ENCODE data around the gene LIN28A.

Gene LIN28A

DNA sequence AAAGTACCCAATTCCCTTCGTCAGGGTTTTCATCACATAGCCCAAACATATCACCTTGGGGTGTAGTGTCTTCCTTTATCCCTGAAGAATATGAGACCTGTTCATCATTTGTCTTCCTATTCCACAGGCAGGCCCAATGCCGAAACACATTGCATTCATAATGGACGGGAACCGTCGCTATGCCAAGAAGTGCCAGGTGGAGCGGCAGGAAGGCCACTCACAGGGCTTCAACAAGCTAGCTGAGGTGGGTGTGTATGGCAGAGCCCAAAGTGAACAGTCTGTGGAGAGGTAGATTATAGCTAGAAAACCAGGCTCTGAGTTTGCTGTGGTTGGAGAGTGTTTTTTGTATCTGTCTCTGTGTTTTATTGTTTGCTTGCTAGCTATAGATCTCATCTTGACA, 27.4 kb downstream of the LIN28A start:
- TF ChIP-seq, protein P1, sequence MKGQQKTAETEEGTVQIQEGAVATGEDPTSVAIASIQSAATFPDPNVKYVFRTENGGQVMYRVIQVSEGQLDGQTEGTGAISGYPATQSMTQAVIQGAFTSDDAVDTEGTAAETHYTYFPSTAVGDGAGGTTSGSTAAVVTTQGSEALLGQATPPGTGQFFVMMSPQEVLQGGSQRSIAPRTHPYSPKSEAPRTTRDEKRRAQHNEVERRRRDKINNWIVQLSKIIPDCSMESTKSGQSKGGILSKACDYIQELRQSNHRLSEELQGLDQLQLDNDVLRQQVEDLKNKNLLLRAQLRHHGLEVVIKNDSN (IDR thresholded peaks at IDR 0.05): no peak
- no peak for TF ChIP-seq CEBPB (IDR thresholded peaks at IDR 0.05)
- TF ChIP-seq CREB1 (IDR thresholded peaks at IDR 0.05; ENCODE audit: low read depth): no peak
- no peak for TF ChIP-seq NFIC (IDR thresholded peaks at IDR 0.05)
- no peak for TF ChIP-seq EGR1 (IDR thresholded peaks at IDR 0.05)

DNA sequence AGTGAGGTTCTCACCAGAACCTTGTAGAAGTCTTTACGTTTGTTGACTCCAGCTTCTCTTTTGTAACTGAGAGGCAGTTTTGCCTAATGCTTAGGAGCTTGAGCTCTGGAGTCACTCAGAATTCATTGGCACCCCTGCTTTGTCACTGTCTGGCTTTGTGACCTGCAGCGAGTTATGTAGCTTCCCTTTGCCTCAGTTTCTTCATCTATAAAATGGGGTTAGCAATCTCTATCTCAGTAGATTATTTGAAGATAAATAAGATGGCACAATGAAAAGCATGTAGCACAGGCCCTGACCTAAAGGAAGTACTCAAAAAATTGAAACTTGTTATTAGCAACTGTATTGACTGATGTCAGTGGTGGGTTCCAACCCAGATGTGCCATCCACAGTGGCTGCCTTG, 29.6 kb downstream of the LIN28A start:
- TF ChIP-seq, protein P2, sequence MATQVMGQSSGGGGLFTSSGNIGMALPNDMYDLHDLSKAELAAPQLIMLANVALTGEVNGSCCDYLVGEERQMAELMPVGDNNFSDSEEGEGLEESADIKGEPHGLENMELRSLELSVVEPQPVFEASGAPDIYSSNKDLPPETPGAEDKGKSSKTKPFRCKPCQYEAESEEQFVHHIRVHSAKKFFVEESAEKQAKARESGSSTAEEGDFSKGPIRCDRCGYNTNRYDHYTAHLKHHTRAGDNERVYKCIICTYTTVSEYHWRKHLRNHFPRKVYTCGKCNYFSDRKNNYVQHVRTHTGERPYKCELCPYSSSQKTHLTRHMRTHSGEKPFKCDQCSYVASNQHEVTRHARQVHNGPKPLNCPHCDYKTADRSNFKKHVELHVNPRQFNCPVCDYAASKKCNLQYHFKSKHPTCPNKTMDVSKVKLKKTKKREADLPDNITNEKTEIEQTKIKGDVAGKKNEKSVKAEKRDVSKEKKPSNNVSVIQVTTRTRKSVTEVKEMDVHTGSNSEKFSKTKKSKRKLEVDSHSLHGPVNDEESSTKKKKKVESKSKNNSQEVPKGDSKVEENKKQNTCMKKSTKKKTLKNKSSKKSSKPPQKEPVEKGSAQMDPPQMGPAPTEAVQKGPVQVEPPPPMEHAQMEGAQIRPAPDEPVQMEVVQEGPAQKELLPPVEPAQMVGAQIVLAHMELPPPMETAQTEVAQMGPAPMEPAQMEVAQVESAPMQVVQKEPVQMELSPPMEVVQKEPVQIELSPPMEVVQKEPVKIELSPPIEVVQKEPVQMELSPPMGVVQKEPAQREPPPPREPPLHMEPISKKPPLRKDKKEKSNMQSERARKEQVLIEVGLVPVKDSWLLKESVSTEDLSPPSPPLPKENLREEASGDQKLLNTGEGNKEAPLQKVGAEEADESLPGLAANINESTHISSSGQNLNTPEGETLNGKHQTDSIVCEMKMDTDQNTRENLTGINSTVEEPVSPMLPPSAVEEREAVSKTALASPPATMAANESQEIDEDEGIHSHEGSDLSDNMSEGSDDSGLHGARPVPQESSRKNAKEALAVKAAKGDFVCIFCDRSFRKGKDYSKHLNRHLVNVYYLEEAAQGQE (IDR thresholded peaks at IDR 0.05; ENCODE audit: low read depth): no peak
- TF ChIP-seq ZBTB7A (IDR thresholded peaks at IDR 0.05; ENCODE audit: low read depth) (no peak), NFIC (IDR thresholded peaks at IDR 0.05) (no peak)

DNA sequence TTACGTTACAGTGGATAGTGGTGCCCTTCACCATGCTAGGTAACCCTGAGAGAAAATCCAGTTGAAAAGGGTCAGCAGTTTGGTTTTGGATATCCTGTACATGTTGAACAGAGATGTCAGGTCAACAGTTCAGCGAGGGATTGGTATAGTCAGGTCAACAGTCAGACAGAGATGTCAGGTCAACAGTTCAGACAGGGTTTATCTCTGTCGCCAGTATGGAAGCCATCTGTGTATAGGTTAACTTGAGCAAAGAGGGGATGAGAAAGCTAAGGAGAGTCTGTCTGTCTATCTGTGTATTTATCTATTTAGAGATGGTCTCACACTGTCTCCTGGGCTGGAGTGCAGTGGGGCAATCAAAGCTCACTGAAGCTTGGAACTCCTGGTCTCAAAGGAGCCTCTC, 39.3 kb downstream of the LIN28A start:
- no peak for TF ChIP-seq TAF1 (IDR thresholded peaks at IDR 0.05; ENCODE audit: low read depth)

DNA sequence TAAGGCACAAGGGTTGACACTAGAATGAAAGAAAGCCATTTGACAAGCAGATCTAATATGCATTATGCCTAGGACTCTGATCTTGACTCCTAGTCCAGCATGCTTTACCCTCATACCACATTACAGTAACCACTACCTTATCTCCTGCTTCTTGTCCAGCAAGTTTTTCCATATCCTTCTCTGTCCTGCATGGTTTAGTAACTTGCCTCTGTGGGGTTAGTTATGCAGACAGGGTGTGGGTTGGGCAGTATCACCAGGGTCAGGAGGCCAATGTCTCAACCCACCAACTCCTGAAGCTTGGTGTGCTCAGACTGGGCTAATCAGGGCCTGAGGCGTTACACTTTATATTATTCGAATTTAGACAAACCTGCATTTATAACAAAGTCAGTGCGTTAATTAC, 40.3 kb downstream of the LIN28A start:
- TF ChIP-seq YY1 (IDR thresholded peaks at IDR 0.05; ENCODE audit: low read depth) (no peak), TCF12 (IDR thresholded peaks at IDR 0.05; ENCODE audit: low read depth) (no peak), FOXM1 (IDR thresholded peaks at IDR 0.05; ENCODE audit: borderline replicate concordance, low read depth) (no peak), EP300 (IDR thresholded peaks at IDR 0.05; ENCODE audit: borderline replicate concordance) (no peak)
- TF ChIP-seq, protein P1 (IDR thresholded peaks at IDR 0.05): no peak
- TF ChIP-seq, protein P2 (IDR thresholded peaks at IDR 0.05; ENCODE audit: low read depth): no peak

DNA sequence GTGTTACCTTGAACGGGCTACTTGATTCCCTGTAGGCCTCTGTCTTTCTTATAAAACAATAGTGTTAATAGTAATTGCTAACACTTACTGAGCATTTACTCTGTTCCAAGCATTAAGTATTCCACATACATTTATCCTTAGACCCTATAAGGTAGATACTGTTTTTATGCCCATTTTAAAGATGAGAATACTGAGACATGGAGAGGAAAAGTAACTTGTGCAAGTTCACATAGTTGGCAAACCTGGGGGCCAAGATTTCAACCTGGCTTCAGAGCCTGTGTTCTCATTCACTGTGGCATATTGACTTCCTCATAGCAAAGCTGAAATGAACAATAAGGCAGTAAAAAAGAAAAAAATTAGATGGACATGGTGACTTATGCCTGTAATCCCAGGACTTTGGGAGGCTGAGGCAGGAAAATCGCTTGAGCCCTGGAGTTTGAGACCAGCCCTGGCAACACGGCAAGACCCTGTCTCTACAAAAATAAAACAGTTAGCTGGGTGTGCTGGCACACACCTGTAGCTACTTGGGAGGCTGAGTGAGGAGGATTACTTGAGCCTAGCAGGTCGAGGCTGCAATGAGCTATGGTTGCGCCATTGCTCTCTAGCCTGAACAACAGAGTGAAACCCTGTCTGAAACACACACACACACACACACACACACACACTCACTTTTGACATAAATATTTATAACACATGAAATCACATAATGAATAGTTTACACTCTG, 42.0 kb downstream of the LIN28A start:
- TF ChIP-seq FOXM1 (IDR thresholded peaks at IDR 0.05; ENCODE audit: borderline replicate concordance, low read depth) (no peak), ZBTB7A (IDR thresholded peaks at IDR 0.05; ENCODE audit: low read depth) (no peak), CREB1 (IDR thresholded peaks at IDR 0.05; ENCODE audit: low read depth) (no peak), TCF12 (IDR thresholded peaks at IDR 0.05; ENCODE audit: low read depth) (no peak), CEBPB (IDR thresholded peaks at IDR 0.05) (no peak), RAD21 (IDR thresholded peaks at IDR 0.05; ENCODE audit: low read depth) (no peak), YY1 (IDR thresholded peaks at IDR 0.05; ENCODE audit: low read depth) (no peak), EP300 (IDR thresholded peaks at IDR 0.05; ENCODE audit: borderline replicate concordance) (no peak), EGR1 (IDR thresholded peaks at IDR 0.05) (no peak), TEAD4 (IDR thresholded peaks at IDR 0.05) (no peak), NFIC (IDR thresholded peaks at IDR 0.05) (no peak), TAF1 (IDR thresholded peaks at IDR 0.05; ENCODE audit: low read depth) (no peak)
- TF ChIP-seq, protein P3, sequence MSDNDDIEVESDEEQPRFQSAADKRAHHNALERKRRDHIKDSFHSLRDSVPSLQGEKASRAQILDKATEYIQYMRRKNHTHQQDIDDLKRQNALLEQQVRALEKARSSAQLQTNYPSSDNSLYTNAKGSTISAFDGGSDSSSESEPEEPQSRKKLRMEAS (IDR thresholded peaks at IDR 0.05): no peak
- TF ChIP-seq, protein P2 (IDR thresholded peaks at IDR 0.05; ENCODE audit: low read depth): no peak
- TF ChIP-seq, protein P1 (IDR thresholded peaks at IDR 0.05): no peak
